Colonic mucosa (tissue), 4 donors: ENCODE data around the gene PCGF6. TPM values are rescaled to one million over a fixed set of nuclear protein-coding genes. Genes with fewer than 3 reads are reported as not detected.
"Not testable (repeated sequence)": the region's sequence is repeated elsewhere in the genome, so short reads cannot be mapped to it uniquely, and the experiment has no call there.

Experiments used
- DNase-seq: peaks from one replicate; pipeline ENCODE4 v3.0.0-alpha.2; 2020
- H3K27ac ChIP-seq: fragments of 200-600 bp; one replicate; pipeline ENCODE4 v1.8.0; 2021
- H3K27me3 ChIP-seq: fragments of 200-600 bp; one replicate; pipeline ENCODE4 v1.8.0; 2021
- H3K36me3 ChIP-seq: fragments of 200-600 bp; one replicate; pipeline ENCODE4 v1.8.0; 2021
- H3K4me1 ChIP-seq: fragments of 200-600 bp; one replicate; pipeline ENCODE4 v1.8.0; 2021; ENCODE audit warnings: mild to moderate bottlenecking
- H3K4me3 ChIP-seq: fragments of 200-600 bp; one replicate; pipeline ENCODE4 v1.8.0; 2021
- H3K9ac ChIP-seq, 2 donors: one replicate each; pipeline ENCODE4 v1.7.0; 2013; ENCODE audit warnings: control low read depth in 2 of 2, low read depth in 2 of 2, low read length in 2 of 2
- H3K9me3 ChIP-seq: fragments of 200-600 bp; one replicate; pipeline ENCODE4 v1.8.0; 2021
- intact Hi-C: fragments of 100-400 bp; cut with DNase I; formaldehyde crosslinking; loops from one replicate; pipeline ENCODE4 v1.14.1; 2022
- total RNA-seq, 2 donors: library from RNA; stranded (reverse); fragmentation: NEBNext Ultra II Directional in 1 of 2; extraction: Animal tissue kit (Norgen Biotek cat#: 25700) in 1 of 2; gene quantifications; one replicate each; pipeline ENCODE4 v1.2.1, GENCODE V29; 2021
- TF ChIP-seq, protein P1 (sequence below): fragments of 200-600 bp; IDR thresholded peaks from one replicate; pipeline ENCODE4 v1.8.0; 2022; ENCODE audit warnings: antibody characterized with exemption, mild to moderate bottlenecking
- donor health status: healthy.
- donor health status: DM: no; HTN: no; CAD: no.
- donor health status: DM: no; HTN: no; CAD: no.

The PCGF6 gene
- total RNA-seq, 2 donors from 2014 or later = 7.6 to 8.6 TPM

DNA sequence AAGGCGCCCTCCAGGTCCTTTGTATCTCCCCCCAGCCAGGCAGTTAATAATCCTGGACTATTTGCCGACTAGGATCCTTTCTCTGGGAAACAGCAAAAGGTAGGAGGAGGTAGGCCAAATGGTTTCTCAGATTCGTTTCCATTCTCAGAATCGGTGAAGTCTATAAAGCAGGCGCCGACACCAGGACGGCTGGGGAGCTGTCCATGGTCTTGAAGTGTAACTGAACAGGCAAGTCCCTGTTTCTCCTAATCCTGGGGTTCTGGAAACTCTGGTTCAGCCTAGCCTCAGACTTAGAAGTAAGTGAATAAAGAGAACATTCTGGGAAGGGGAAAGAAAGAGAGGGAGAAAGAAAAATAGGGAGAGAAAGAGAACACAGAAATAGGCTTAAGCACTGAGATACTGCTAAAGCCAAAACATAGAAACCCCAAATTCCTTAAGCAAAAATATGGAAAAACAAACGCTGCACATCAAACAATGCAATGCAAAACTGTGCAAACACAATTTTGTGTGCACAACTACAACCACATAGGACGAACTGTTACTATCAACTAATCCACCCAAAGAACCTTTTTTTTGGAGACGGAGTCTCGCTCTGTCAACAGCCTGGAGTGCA lies 85.1 kb downstream of the PCGF6 start:
- intact Hi-C loops = no loop called here
- no peak overlapping the region for H3K4me3 ChIP-seq
- no peak overlapping the region for H3K27ac ChIP-seq
- no peaks in the 10 kb centered on the region for H3K27me3 ChIP-seq
- TF ChIP-seq, protein P1, sequence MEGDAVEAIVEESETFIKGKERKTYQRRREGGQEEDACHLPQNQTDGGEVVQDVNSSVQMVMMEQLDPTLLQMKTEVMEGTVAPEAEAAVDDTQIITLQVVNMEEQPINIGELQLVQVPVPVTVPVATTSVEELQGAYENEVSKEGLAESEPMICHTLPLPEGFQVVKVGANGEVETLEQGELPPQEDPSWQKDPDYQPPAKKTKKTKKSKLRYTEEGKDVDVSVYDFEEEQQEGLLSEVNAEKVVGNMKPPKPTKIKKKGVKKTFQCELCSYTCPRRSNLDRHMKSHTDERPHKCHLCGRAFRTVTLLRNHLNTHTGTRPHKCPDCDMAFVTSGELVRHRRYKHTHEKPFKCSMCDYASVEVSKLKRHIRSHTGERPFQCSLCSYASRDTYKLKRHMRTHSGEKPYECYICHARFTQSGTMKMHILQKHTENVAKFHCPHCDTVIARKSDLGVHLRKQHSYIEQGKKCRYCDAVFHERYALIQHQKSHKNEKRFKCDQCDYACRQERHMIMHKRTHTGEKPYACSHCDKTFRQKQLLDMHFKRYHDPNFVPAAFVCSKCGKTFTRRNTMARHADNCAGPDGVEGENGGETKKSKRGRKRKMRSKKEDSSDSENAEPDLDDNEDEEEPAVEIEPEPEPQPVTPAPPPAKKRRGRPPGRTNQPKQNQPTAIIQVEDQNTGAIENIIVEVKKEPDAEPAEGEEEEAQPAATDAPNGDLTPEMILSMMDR = no peak
- no peak overlapping the region for H3K9ac ChIP-seq
- H3K36me3 ChIP-seq = no peaks in the 10 kb centered on the region
- no peaks in the 10 kb centered on the region for H3K4me1 ChIP-seq
- no peaks in the 10 kb centered on the region for H3K9me3 ChIP-seq
- peak; percentile 58 for DNase-seq

DNA sequence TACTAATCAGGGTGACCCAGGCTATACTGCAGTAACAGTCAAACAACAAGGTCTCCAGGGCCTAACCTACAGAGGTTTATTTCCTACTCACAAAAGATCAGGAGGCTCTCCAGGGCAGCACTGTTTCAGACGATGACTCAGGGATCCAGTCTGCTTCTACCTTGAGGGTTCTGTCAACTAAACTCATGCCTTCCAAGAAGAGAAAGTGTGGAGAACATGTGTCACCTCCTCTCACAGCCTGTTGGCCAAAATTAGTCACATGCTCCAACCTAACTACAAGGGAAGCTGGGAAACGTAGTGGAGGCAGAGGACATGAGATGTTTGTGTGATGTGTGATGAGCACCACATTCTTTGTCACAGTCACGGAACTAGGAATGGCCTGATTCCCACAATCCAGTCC lies 88.7 kb downstream of the PCGF6 start:
- H3K9me3 ChIP-seq = no peaks in the 10 kb centered on the region
- no peak overlapping the region for H3K27ac ChIP-seq
- TF ChIP-seq, protein P1 = no peak
- H3K9ac ChIP-seq = no peak overlapping the region
- H3K27me3 ChIP-seq = no peaks in the 10 kb centered on the region
- DNase-seq = no peak
- no peaks in the 10 kb centered on the region for H3K4me1 ChIP-seq
- no peaks in the 10 kb centered on the region for H3K36me3 ChIP-seq
- H3K4me3 ChIP-seq = no peak overlapping the region
- intact Hi-C loops = no loop called here

DNA sequence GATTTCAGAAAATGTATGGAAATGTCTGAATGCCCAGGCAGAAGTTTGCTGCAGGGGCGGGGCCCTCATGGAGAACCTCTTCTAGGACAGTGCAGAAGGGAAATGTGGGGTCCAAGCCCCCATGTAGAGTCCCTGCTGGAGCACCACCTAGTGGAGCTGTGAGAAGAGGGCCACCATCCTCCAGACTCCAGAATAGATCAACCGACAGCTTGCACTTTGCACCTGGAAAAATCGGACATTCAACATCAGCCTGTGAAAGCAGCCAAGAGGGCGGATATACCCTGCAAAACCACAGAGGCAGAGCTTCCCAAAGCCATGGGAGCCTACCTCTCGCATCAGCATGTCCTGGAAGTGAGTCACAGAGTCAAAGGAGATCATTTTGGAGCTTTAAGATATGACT lies 91.0 kb downstream of the PCGF6 start:
- H3K4me3 ChIP-seq = no peak overlapping the region
- DNase-seq = no peak
- no peaks in the 10 kb centered on the region for H3K36me3 ChIP-seq
- no peaks in the 10 kb centered on the region for H3K9me3 ChIP-seq
- no peaks in the 10 kb centered on the region for H3K27me3 ChIP-seq
- no peak overlapping the region for H3K27ac ChIP-seq
- TF ChIP-seq, protein P1 = no peak
- no peaks in the 10 kb centered on the region for H3K4me1 ChIP-seq
- H3K9ac ChIP-seq = no peak overlapping the region
- intact Hi-C loops = no loop called here

DNA sequence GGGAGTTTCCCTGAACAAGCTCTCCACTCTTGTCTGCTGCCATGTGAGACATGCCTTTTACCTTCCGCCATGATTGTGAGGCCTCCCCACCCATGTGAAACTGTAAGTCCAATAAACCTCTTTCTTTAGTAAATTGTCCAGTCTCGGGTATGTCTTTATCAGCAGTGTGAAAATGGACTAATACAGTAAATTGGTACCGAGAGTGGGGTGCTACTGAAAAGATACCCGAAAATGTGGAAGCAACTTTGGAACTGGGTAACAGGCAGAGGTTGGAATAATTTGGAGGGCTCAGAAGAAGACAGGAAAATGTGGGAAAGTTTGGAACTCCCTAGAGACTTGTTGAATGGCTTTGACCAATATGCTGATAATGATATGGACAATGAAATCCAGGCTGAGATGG lies 92.0 kb downstream of the PCGF6 start:
- H3K27me3 ChIP-seq, H3K27ac ChIP-seq, H3K9me3 ChIP-seq, intact Hi-C loops, H3K36me3 ChIP-seq, H3K9ac ChIP-seq, DNase-seq, H3K4me3 ChIP-seq, H3K4me1 ChIP-seq: not testable (repeated sequence)

DNA sequence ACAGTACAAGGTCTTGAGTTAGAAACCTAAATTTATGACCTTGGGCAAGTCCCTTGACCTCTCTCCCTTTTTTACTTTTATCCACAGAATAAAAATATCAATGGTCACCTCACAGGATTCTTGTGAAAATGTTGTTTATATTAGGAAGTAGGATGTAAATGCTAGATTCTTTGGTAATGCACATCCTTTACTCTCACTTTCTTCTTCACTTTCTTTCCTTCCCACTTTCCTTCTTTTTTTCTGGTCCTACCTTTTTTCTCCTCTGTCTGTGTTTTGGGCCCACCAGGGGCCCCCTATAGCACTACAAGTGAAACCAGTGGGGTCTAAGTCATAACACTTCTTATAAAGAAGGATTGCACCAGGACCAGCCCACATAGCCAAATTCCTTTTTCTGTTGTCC lies 93.1 kb downstream of the PCGF6 start:
- DNase-seq = no peak
- intact Hi-C loops = no loop called here
- H3K4me3 ChIP-seq = no peak overlapping the region
- H3K4me1 ChIP-seq = no peaks in the 10 kb centered on the region
- no peaks in the 10 kb centered on the region for H3K27me3 ChIP-seq
- TF ChIP-seq, protein P1 = no peak
- H3K27ac ChIP-seq = no peak overlapping the region
- H3K9ac ChIP-seq = no peak overlapping the region
- H3K36me3 ChIP-seq = no peaks in the 10 kb centered on the region
- H3K9me3 ChIP-seq = no peaks in the 10 kb centered on the region

DNA sequence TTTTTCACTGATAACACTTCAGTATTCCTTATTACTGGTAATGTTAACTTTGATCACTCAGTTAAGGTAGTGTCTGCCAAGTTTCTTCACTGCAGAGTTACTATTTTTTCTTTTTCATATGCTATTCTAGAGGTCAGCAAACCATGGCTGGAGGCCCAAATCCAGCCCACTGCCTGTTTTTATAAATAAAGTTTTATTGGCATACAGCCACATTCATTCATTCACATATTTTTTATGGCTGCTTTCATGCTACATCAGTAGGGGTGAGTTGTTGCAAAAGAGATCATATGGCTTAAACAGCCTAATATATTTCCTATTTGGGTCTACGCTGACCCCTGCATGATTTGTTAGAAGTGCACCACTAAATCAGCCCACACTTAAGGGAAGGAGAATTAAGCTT lies 94.3 kb downstream of the PCGF6 start:
- TF ChIP-seq, protein P1 = no peak
- no peaks in the 10 kb centered on the region for H3K36me3 ChIP-seq
- H3K4me3 ChIP-seq = no peak overlapping the region
- no peak for DNase-seq
- H3K9me3 ChIP-seq = no peaks in the 10 kb centered on the region
- no peak overlapping the region for H3K27ac ChIP-seq
- H3K27me3 ChIP-seq = no peaks in the 10 kb centered on the region
- H3K4me1 ChIP-seq = no peaks in the 10 kb centered on the region
- H3K9ac ChIP-seq = no peak overlapping the region
- intact Hi-C loops = no loop called here
